Measurements from ENCODE around the gene GABRD. TPM values are rescaled to one million over a fixed set of nuclear protein-coding genes. Genes with fewer than 3 reads are reported as not detected.

GABRD gene
- total RNA-seq, 1 experiment from 2014 or later = not detected

DNA sequence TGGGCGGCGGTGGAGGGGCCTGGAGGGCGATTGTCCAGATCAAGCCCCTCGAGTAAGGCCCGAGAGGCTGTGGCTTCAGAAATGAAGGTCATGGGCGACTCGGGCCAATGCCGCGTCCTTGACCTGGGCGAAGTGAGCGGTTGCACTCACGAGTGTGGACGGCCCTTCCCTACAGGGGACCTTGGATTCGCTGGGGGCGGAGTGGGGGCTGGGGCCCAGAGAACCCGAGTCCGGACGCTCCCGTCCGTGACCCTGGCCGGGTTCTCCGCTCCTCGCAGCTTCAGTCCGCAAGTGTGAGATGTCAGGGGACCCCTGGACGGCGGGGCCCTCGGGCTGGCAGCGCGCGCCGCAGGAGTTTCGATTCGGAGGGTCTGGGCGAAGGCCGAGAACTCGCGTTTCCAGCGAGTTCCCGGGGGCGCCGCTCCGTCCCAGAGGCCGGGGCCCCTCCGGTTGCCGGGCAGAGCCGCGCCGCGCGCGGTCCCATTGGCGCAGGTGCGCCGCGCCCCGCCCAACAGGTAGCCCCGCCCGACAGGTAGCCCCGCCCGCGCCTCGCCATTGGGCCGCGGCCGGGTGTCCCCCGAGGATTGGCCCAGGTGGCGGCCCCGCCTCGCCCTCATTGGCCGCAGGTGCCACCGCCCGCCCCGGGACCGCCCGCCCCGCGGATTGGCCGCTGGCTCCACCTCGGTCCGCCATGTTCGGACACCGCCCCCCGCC, 30.7 kb downstream of the GABRD start, which contains the start of gene PRKCZ:
Gene PRKCZ, plus strand, starts transcription at position 694 of the 714 bp plus-strand sequence. CDS start 220 bp downstream, outside the sequence.
- Histone ChIP-seq H3K9me2 (ENCODE audit: insufficient read depth) (no peaks in the 10 kb centered on the region), H3K36me3 (ENCODE audit: low read depth) (no peaks in the 10 kb centered on the region), H3K4me1 (replicated peaks; ENCODE audit: insufficient read depth) (0 out of 2 replicates have a peak, but pooled peaks cover 5% of the 10 kb centered on the region), H3K4me3 (peak within 1 kb of the TSS; percentile 79), H3K79me2 (ENCODE audit: low read depth) (peaks cover 11% of the 10 kb centered on the region), H4K20me1 (ENCODE audit: insufficient read depth) (no peaks in the 10 kb centered on the region), H3K27ac (peak within 1 kb of the TSS; percentile 56), H3K4me2 (peak within 1 kb of the TSS; percentile 87), H3K9me3 (ENCODE audit: insufficient read depth, low read depth) (no peaks in the 10 kb centered on the region), H2AFZ (peak within 1 kb of the TSS; percentile 86), H3F3A (ENCODE audit: insufficient read depth, low read depth) (peaks cover 12% of the 10 kb centered on the region; the same call in 1 of the 2 replicates), H3K27me3 (ENCODE audit: insufficient read depth, low read depth) (no peaks in the 10 kb centered on the region)
- ChIA-PET CTCF (interaction anchor here (0.7 to 1.0 kb wide), 2 partner anchors 61 to 144 kb away, joined by 15 to 18 read pairs; no protein-coding TSS in a partner anchor), POLR2A (ENCODE audit: unreplicated experiment) (no interaction called here)
- intact Hi-C loops (cut with micrococcal nuclease; ENCODE audit: unreplicated experiment) = loop anchor here (2.0 kb wide), 1 partner anchor 85 kb away; no protein-coding TSS in a partner anchor
- BruUV-seq (replicated peaks) = no TSS peak
- peak; percentile 80 to 98 for DNase-seq
- TF ChIP-seq, protein P1, sequence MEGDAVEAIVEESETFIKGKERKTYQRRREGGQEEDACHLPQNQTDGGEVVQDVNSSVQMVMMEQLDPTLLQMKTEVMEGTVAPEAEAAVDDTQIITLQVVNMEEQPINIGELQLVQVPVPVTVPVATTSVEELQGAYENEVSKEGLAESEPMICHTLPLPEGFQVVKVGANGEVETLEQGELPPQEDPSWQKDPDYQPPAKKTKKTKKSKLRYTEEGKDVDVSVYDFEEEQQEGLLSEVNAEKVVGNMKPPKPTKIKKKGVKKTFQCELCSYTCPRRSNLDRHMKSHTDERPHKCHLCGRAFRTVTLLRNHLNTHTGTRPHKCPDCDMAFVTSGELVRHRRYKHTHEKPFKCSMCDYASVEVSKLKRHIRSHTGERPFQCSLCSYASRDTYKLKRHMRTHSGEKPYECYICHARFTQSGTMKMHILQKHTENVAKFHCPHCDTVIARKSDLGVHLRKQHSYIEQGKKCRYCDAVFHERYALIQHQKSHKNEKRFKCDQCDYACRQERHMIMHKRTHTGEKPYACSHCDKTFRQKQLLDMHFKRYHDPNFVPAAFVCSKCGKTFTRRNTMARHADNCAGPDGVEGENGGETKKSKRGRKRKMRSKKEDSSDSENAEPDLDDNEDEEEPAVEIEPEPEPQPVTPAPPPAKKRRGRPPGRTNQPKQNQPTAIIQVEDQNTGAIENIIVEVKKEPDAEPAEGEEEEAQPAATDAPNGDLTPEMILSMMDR (conservative IDR thresholded peaks at IDR 0.05) = peak; percentile 6
- no peak for TF ChIP-seq EZH2 (IDR thresholded peaks at IDR 0.05; ENCODE audit: low read depth)

DNA sequence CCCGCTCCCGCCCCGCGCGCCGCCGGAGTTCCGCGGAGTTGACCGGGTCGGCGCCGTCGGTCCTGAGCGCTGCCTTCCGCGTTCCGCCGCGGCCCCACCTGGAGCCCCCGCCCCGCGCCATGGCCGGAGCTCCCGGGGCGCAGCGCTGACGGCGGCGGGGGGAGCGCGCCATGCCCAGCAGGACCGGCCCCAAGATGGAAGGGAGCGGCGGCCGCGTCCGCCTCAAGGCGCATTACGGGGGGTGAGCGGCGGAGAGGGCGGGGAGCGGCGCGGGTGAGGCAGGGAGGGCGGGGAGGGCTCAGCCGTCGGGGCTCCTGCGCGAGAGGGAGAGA, 31.3 kb downstream of the GABRD start:
- ChIA-PET CTCF (interaction anchor here (0.7 kb wide), 1 partner anchor 144 kb away, joined by 15 read pairs; no protein-coding TSS in a partner anchor), POLR2A (ENCODE audit: unreplicated experiment) (no interaction called here)
- Histone ChIP-seq H3K4me1 (replicated peaks; ENCODE audit: insufficient read depth) (0 out of 2 replicates have a peak, but pooled peaks cover 5% of the 10 kb centered on the region), H4K20me1 (ENCODE audit: insufficient read depth) (no peaks in the 10 kb centered on the region), H3K4me2 (peak overlapping the region; percentile 87), H3K9me2 (ENCODE audit: insufficient read depth) (no peaks in the 10 kb centered on the region), H3K4me3 (peak overlapping the region; percentile 79), H2AFZ (peak overlapping the region; percentile 86), H3F3A (ENCODE audit: insufficient read depth, low read depth) (peaks cover 7% of the 10 kb centered on the region; the same call in 1 of the 2 replicates), H3K79me2 (ENCODE audit: low read depth) (peaks cover 11% of the 10 kb centered on the region), H3K36me3 (ENCODE audit: low read depth) (no peaks in the 10 kb centered on the region), H3K9me3 (ENCODE audit: insufficient read depth, low read depth) (no peaks in the 10 kb centered on the region), H3K27ac (no peak overlapping the region), H3K27me3 (ENCODE audit: insufficient read depth, low read depth) (no peaks in the 10 kb centered on the region)
- TF ChIP-seq, protein P1 (conservative IDR thresholded peaks at IDR 0.05) = no peak
- no peak for TF ChIP-seq EZH2 (IDR thresholded peaks at IDR 0.05; ENCODE audit: low read depth)
- no TSS peak for BruUV-seq (replicated peaks)
- intact Hi-C loops (cut with micrococcal nuclease; ENCODE audit: unreplicated experiment) = loop anchor here (2.0 kb wide), 1 partner anchor 84 kb away; no protein-coding TSS in a partner anchor
- peak in 1 of 2 experiments; percentile 46 for DNase-seq

DNA sequence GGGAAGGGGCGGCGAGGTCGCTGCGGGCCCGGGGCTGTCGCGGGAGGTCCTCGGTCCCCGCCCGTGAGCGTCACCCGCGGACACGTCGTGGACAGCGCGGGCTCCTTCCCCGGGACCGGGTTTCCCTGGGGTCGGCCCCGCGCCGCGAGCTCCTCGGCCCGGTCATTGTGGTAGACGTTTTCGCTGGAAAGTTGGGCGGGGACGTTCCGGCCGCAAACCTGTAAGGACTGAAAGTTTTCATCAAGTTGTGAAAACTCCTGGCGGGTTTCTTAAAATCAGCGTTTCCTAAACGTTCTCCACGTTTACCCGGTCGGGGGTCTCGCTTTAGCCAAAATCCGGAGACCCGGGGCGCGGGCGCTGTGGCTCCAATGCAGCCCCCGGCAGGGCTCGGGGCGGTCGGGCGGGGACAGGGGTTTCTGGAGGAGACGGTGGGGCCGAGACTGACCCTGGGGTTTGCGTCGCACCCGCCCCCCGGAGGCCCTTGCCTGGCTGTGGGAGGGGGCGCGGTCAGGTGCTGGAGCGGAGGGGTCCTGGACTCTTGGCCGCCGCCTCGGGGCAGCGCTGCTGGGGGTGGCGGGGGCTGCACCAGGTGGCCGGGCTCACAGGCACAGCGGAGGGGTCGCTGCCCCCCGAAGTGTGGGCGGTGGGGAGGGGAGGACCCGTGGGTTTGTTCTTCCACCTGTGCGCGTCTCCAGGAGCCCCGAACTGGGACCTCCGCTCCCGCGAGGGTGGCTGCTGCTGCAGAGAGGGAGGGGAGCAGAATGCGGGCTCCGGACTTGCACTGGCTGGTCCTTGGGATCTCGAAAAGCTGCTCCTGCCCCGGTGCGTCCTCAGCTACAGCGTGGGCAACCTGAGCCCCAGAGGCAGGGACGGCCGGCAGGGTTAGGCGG, 31.9 kb downstream of the GABRD start:
- Histone ChIP-seq H3K9me2 (ENCODE audit: insufficient read depth) (no peaks in the 10 kb centered on the region), H3K79me2 (ENCODE audit: low read depth) (peaks cover 11% of the 10 kb centered on the region), H3K27ac (no peak overlapping the region), H3F3A (ENCODE audit: insufficient read depth, low read depth) (peaks cover 1% of the 10 kb centered on the region; the same call in 1 of the 2 replicates), H3K27me3 (ENCODE audit: insufficient read depth, low read depth) (no peaks in the 10 kb centered on the region), H3K4me2 (peak overlapping the region; percentile 87), H2AFZ (peak overlapping the region; percentile 86), H3K9me3 (ENCODE audit: insufficient read depth, low read depth) (no peaks in the 10 kb centered on the region), H4K20me1 (ENCODE audit: insufficient read depth) (no peaks in the 10 kb centered on the region), H3K4me1 (replicated peaks; ENCODE audit: insufficient read depth) (0 out of 2 replicates have a peak, but pooled peaks cover 5% of the 10 kb centered on the region), H3K4me3 (peak overlapping the region; percentile 79), H3K36me3 (ENCODE audit: low read depth) (no peaks in the 10 kb centered on the region)
- ChIA-PET CTCF (interaction anchor here (0.7 kb wide), 1 partner anchor 145 kb away, joined by 15 read pairs; no protein-coding TSS in a partner anchor), POLR2A (ENCODE audit: unreplicated experiment) (no interaction called here)
- BruUV-seq (replicated peaks) = no TSS peak
- no peak for DNase-seq
- TF ChIP-seq, protein P1 (conservative IDR thresholded peaks at IDR 0.05) = no peak
- TF ChIP-seq EZH2 (IDR thresholded peaks at IDR 0.05; ENCODE audit: low read depth) = no peak
- intact Hi-C loops (cut with micrococcal nuclease; ENCODE audit: unreplicated experiment) = loop anchor here (2.0 kb wide), 1 partner anchor 84 kb away; no protein-coding TSS in a partner anchor

Data from PC-9 (cell line).